Retinal pigment epithelial cell (primary cell): Measurements from ENCODE around the gene SCMH1.

Experiments used
- DNase-seq: peaks from one replicate; pipeline ENCODE4 v3.0.0-alpha.2; 2010; ENCODE audit warnings: low read depth
- H3K4me3 ChIP-seq: 2 replicates; pipeline ENCODE4 v1.5.1; 2011; ENCODE audit warnings: mild to moderate bottlenecking, low read length, control low read depth, moderate library complexity
- TF ChIP-seq, protein P1 (sequence below): conservative IDR thresholded peaks from 2 replicates; pipeline ENCODE4 v1.5.1; 2011; ENCODE audit warnings: low read depth, low read length, control low read depth, inconsistent platforms

SCMH1 gene

GRCh38 chr1:41108696-41109275 lies 133.3 kb downstream of the SCMH1 start:
- no peak for DNase-seq
- TF ChIP-seq, protein P1, sequence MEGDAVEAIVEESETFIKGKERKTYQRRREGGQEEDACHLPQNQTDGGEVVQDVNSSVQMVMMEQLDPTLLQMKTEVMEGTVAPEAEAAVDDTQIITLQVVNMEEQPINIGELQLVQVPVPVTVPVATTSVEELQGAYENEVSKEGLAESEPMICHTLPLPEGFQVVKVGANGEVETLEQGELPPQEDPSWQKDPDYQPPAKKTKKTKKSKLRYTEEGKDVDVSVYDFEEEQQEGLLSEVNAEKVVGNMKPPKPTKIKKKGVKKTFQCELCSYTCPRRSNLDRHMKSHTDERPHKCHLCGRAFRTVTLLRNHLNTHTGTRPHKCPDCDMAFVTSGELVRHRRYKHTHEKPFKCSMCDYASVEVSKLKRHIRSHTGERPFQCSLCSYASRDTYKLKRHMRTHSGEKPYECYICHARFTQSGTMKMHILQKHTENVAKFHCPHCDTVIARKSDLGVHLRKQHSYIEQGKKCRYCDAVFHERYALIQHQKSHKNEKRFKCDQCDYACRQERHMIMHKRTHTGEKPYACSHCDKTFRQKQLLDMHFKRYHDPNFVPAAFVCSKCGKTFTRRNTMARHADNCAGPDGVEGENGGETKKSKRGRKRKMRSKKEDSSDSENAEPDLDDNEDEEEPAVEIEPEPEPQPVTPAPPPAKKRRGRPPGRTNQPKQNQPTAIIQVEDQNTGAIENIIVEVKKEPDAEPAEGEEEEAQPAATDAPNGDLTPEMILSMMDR, result no peak
- no peak overlapping the region for H3K4me3 ChIP-seq

GRCh38 chr1:41103766-41104165 lies 138.3 kb downstream of the SCMH1 start:
- no peak for DNase-seq
- TF ChIP-seq, protein P1, result no peak
- no peak overlapping the region for H3K4me3 ChIP-seq

DNA sequence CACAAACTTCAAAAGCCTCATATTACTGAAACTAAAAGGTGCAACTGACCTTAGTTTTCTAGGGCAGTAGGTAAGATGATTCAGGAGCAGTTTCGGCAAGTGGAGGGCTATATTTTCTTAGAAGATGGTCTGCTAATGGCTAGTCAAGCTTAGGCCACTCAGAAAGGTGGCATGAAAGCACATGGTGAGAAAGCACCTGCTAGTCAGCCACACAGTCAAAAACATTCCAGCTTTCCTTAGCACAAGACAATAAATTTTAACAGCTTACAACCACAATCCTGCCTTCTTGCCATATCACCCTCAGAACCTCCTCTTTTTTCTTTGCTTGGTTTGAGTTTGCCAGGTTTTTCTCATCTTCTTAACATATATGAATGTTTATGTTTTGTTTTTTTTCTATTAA lies 139.5 kb downstream of the SCMH1 start:
- TF ChIP-seq, protein P1, result no peak
- no peak for DNase-seq
- no peak overlapping the region for H3K4me3 ChIP-seq

DNA sequence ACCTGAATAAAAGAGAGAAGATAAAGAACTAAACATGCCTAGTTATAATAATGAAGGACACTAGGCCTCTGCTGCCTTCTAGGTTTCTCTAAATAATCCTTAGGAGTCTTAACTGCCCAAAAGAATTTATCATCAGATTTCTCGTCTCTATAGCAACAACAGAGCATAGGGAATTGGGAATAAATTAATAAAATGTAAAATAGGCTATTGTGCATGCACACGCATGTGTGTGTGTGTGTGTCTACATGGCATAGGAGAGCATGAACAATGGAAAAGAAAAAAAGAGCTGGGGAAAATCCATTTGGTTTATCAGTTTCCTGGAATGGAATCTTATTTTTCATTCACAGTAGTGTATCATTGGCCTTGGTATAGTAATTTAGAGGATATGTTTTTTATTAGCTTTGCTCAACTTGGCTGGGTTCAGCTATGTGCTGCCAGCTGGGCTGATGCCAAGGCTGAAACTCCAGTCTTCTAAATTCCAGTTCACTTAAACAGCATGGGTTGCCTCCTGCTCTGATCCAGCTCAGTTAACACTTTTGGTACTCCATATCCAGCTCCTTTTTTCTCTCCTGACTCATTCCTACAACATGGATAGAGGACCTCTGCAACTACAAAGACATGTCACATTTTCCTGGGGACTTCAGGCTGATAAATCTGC lies 140.0 kb downstream of the SCMH1 start:
- TF ChIP-seq, protein P1, result no peak
- DNase-seq, result peak; percentile 87
- H3K4me3 ChIP-seq, result no peak overlapping the region

- no peak for DNase-seq
- TF ChIP-seq, protein P1, result no peak
- H3K4me3 ChIP-seq, result no peak overlapping the region
These were observed 141.0 kb downstream of the SCMH1 start for GRCh38 chr1:41101076-41101475.

DNA sequence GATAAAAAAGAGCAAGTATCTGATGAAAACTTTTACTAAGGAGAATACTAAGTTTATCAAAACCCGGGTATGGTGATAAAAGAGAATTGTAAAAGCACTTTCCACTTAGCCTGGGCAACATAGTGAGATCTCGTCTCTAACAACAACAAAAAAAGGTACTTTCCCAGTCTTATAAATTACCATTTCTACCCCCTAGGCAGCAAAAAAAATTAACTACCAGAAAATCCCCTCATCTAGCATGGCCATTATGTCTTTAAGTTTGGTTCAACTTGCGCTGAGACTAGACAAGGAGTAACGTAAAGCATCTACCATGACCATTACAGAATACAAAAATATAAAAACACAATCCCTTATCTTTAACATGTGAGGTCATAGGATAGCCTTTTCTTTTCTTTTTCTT lies 141.9 kb downstream of the SCMH1 start:
- TF ChIP-seq, protein P1, result no peak

GRCh38 chr1:41098730-41099460 lies 143.2 kb downstream of the SCMH1 start:
- TF ChIP-seq, protein P1, result no peak
- no peak overlapping the region for H3K4me3 ChIP-seq

More for the DNA sequence above, 141.9 kb downstream of the SCMH1 start:
- DNase-seq, result no peak
- H3K4me3 ChIP-seq, result no peak overlapping the region

More at GRCh38 chr1:41098730-41099460, 143.2 kb downstream of the SCMH1 start:
- no peak for DNase-seq
